Inferior parietal cortex (tissue), 1 donor: ENCODE results near the gene MPC1.

Experiments
- DNase-seq: peaks from one replicate; pipeline ENCODE4 v3.0.0-alpha.2; 2016; ENCODE audit errors: extremely low spot score

Gene MPC1

GRCh38 chr6:166382933-166383801, at the start of gene MPC1:
Gene MPC1, minus strand, starts transcription at chr6:166382940. Its CDS starts 64 bp downstream, at chr6:166382876.
- peak; percentile 94 for DNase-seq

GRCh38 chr6:166430269-166430668, 47.5 kb upstream of the MPC1 start:
- DNase-seq = no peak

- DNase-seq = no peak
These were observed 41.7 kb upstream of the MPC1 start for GRCh38 chr6:166424431-166424830.

- peak; percentile 71 for DNase-seq
These were observed 41.0 kb upstream of the MPC1 start for GRCh38 chr6:166423781-166424180.

- DNase-seq = no peak
These were observed 40.5 kb upstream of the MPC1 start for GRCh38 chr6:166423051-166423745.

GRCh38 chr6:166422201-166422940, 39.6 kb upstream of the MPC1 start:
- no peak for DNase-seq

- no peak for DNase-seq
These were observed 37.6 kb upstream of the MPC1 start for GRCh38 chr6:166420351-166420750.

GRCh38 chr6:166419717-166420116, 37.0 kb upstream of the MPC1 start:
- no peak for DNase-seq

- DNase-seq = no peak
These were observed 36.5 kb upstream of the MPC1 start for GRCh38 chr6:166419286-166419685.

- no peak for DNase-seq
These were observed 36.0 kb upstream of the MPC1 start for GRCh38 chr6:166418691-166419143.

GRCh38 chr6:166417285-166417691, 34.5 kb upstream of the MPC1 start:
- no peak for DNase-seq

GRCh38 chr6:166415833-166416347, 33.1 kb upstream of the MPC1 start:
- DNase-seq = no peak

- DNase-seq = no peak
These were observed 32.6 kb upstream of the MPC1 start for GRCh38 chr6:166415306-166415705.

- no peak for DNase-seq
These were observed 30.8 kb upstream of the MPC1 start for GRCh38 chr6:166413491-166413951.

GRCh38 chr6:166412911-166413384, 30.2 kb upstream of the MPC1 start:
- DNase-seq = no peak

- no peak for DNase-seq
These were observed 29.6 kb upstream of the MPC1 start for GRCh38 chr6:166412156-166412910.

- no peak for DNase-seq
These were observed 29.0 kb upstream of the MPC1 start for GRCh38 chr6:166411721-166412151.

- no peak for DNase-seq
These were observed 28.5 kb upstream of the MPC1 start for GRCh38 chr6:166411271-166411670.

- DNase-seq = no peak
These were observed 27.7 kb upstream of the MPC1 start for GRCh38 chr6:166410426-166410935.

- DNase-seq = no peak
These were observed 26.4 kb upstream of the MPC1 start for GRCh38 chr6:166408936-166409755.
